ENCODE measurements around the gene CAPN5. TPM values are rescaled to one million over a fixed set of nuclear protein-coding genes. Genes with fewer than 3 reads are reported as not detected.

CAPN5 gene
- total and polyA plus RNA-seq, 10 of the 15 experiments (the other 5 are each of a cell fraction or from before 2014, with no cell fraction given): 0.02 to 0.33 (median 0.07) TPM; not detected in 3

DNA sequence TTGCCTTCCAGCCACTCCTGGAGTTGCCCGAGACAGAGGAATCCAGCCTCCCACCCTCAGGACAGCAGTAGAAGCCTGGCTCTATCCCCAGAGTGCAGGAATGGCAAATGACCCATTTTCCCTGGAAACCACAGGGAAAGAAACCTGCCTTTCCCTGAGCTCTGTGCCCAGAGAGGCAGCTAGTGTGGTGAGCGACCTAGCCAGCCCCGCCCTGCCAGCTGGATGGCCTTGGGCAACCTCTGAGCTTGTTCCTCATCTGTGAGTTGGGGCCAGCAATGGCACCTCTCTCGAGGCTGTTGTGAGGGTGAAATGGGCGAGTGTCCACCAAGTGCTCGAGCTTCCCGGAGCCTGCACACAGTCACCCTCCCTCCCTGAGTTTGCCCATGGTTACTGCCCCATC lies 39.5 kb downstream of the CAPN5 start:
- H3K9me3 ChIP-seq (replicated peaks; ENCODE audit: control insufficient read depth, insufficient read depth, low read length): no peaks in the 10 kb centered on the region
- FAIRE-seq (no peak), ATAC-seq (no peak), DNase-seq (ENCODE audit: low read depth, low spot score) (no peak)
- peaks cover 0 to 2% of the 10 kb centered on the region in 2 experiments; a peak in 2 of 4 replicates for H3K27me3 ChIP-seq (replicated peaks in 1 of 2; ENCODE audit: control insufficient read depth in 2 of 2, insufficient read depth in 2 of 2, low read length in 1 of 2)
- in situ Hi-C loops (cut with MboI): no loop called here
- BruUV-seq (replicated peaks): no TSS peak
- no peak overlapping the region for H3K4me2 ChIP-seq (ENCODE audit: control insufficient read depth, insufficient read depth)
- SMC1A ChIA-PET (ENCODE audit: uncharacterized antibody, unreplicated experiment): no interaction called here
- no peaks in the 10 kb centered on the region for H3K4me1 ChIP-seq (ENCODE audit: control insufficient read depth, insufficient read depth, low read length)
- no peak overlapping the region for H3K4me3 ChIP-seq
- 8% methylated on average over 7 of the region's 7 CpGs for WGBS (ENCODE audit: insufficient coverage, insufficient replicate concordance, low lambda C conversion rate, missing lambda C conversion rate)
- H4K20me1 ChIP-seq (ENCODE audit: control insufficient read depth, insufficient read depth): no peaks in the 10 kb centered on the region
- no peak overlapping the region for H2AFZ ChIP-seq (ENCODE audit: control insufficient read depth, low read depth, low read length)
- no peaks in the 10 kb centered on the region for H3K79me2 ChIP-seq (ENCODE audit: control insufficient read depth, insufficient read depth, low read length)
- H3K36me3 ChIP-seq (ENCODE audit: control insufficient read depth in 2 of 2, insufficient read depth in 2 of 2, low read length in 1 of 2): no peaks in the 10 kb centered on the region
- POLR2A ChIA-PET: no interaction called here
- no peak overlapping the region for H3K9ac ChIP-seq (ENCODE audit: control insufficient read depth, insufficient read depth, low read length)
- RAD21 ChIA-PET (ENCODE audit: unreplicated experiment): no interaction called here
- intact Hi-C loops (cut with micrococcal nuclease; ENCODE audit: unreplicated experiment): loop anchor here (10.0 kb wide), 1 partner anchor 372 kb away; no protein-coding TSS in a partner anchor
- H3K27ac ChIP-seq (ENCODE audit: control insufficient read depth, insufficient read depth): no peak overlapping the region
- CTCF ChIA-PET: interaction anchor here (1.5 kb wide), 1 partner anchor 21 kb away, joined by 4 read pairs; no protein-coding TSS in a partner anchor
- TF ChIP-seq, protein P1, sequence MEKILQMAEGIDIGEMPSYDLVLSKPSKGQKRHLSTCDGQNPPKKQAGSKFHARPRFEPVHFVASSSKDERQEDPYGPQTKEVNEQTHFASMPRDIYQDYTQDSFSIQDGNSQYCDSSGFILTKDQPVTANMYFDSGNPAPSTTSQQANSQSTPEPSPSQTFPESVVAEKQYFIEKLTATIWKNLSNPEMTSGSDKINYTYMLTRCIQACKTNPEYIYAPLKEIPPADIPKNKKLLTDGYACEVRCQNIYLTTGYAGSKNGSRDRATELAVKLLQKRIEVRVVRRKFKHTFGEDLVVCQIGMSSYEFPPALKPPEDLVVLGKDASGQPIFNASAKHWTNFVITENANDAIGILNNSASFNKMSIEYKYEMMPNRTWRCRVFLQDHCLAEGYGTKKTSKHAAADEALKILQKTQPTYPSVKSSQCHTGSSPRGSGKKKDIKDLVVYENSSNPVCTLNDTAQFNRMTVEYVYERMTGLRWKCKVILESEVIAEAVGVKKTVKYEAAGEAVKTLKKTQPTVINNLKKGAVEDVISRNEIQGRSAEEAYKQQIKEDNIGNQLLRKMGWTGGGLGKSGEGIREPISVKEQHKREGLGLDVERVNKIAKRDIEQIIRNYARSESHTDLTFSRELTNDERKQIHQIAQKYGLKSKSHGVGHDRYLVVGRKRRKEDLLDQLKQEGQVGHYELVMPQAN (conservative IDR thresholded peaks at IDR 0.05): no peak
- TF ChIP-seq, protein P2, sequence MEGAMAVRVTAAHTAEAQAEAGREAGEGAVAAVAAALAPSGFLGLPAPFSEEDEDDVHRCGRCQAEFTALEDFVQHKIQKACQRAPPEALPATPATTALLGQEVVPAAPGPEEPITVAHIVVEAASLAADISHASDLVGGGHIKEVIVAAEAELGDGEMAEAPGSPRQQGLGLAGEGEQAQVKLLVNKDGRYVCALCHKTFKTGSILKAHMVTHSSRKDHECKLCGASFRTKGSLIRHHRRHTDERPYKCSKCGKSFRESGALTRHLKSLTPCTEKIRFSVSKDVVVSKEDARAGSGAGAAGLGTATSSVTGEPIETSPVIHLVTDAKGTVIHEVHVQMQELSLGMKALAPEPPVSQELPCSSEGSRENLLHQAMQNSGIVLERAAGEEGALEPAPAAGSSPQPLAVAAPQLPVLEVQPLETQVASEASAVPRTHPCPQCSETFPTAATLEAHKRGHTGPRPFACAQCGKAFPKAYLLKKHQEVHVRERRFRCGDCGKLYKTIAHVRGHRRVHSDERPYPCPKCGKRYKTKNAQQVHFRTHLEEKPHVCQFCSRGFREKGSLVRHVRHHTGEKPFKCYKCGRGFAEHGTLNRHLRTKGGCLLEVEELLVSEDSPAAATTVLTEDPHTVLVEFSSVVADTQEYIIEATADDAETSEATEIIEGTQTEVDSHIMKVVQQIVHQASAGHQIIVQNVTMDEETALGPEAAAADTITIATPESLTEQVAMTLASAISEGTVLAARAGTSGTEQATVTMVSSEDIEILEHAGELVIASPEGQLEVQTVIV (IDR thresholded peaks at IDR 0.05; ENCODE audit: borderline replicate concordance, partially characterized antibody): no peak
- TF ChIP-seq, protein P3, sequence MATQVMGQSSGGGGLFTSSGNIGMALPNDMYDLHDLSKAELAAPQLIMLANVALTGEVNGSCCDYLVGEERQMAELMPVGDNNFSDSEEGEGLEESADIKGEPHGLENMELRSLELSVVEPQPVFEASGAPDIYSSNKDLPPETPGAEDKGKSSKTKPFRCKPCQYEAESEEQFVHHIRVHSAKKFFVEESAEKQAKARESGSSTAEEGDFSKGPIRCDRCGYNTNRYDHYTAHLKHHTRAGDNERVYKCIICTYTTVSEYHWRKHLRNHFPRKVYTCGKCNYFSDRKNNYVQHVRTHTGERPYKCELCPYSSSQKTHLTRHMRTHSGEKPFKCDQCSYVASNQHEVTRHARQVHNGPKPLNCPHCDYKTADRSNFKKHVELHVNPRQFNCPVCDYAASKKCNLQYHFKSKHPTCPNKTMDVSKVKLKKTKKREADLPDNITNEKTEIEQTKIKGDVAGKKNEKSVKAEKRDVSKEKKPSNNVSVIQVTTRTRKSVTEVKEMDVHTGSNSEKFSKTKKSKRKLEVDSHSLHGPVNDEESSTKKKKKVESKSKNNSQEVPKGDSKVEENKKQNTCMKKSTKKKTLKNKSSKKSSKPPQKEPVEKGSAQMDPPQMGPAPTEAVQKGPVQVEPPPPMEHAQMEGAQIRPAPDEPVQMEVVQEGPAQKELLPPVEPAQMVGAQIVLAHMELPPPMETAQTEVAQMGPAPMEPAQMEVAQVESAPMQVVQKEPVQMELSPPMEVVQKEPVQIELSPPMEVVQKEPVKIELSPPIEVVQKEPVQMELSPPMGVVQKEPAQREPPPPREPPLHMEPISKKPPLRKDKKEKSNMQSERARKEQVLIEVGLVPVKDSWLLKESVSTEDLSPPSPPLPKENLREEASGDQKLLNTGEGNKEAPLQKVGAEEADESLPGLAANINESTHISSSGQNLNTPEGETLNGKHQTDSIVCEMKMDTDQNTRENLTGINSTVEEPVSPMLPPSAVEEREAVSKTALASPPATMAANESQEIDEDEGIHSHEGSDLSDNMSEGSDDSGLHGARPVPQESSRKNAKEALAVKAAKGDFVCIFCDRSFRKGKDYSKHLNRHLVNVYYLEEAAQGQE (IDR thresholded peaks at IDR 0.05; ENCODE audit: low read depth, low read length): no peak
- TF ChIP-seq ZNF24 (IDR thresholded peaks at IDR 0.05) (no peak), ASH2L (IDR thresholded peaks at IDR 0.05; ENCODE audit: borderline replicate concordance, low read depth) (no peak), ETV6 (conservative IDR thresholded peaks at IDR 0.05 in 1 of 2, IDR thresholded peaks at IDR 0.05 in 1 of 2; ENCODE audit: borderline replicate concordance in 1 of 2, low read depth in 1 of 2) (no peak), HDGF (IDR thresholded peaks at IDR 0.05) (no peak), GATAD2B (conservative IDR thresholded peaks at IDR 0.05; ENCODE audit: low read depth) (no peak)
- TF ChIP-seq, protein P4, sequence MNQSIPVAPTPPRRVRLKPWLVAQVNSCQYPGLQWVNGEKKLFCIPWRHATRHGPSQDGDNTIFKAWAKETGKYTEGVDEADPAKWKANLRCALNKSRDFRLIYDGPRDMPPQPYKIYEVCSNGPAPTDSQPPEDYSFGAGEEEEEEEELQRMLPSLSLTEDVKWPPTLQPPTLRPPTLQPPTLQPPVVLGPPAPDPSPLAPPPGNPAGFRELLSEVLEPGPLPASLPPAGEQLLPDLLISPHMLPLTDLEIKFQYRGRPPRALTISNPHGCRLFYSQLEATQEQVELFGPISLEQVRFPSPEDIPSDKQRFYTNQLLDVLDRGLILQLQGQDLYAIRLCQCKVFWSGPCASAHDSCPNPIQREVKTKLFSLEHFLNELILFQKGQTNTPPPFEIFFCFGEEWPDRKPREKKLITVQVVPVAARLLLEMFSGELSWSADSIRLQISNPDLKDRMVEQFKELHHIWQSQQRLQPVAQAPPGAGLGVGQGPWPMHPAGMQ (IDR thresholded peaks at IDR 0.05; ENCODE audit: borderline replicate concordance): no peak
- TF ChIP-seq, protein P5, sequence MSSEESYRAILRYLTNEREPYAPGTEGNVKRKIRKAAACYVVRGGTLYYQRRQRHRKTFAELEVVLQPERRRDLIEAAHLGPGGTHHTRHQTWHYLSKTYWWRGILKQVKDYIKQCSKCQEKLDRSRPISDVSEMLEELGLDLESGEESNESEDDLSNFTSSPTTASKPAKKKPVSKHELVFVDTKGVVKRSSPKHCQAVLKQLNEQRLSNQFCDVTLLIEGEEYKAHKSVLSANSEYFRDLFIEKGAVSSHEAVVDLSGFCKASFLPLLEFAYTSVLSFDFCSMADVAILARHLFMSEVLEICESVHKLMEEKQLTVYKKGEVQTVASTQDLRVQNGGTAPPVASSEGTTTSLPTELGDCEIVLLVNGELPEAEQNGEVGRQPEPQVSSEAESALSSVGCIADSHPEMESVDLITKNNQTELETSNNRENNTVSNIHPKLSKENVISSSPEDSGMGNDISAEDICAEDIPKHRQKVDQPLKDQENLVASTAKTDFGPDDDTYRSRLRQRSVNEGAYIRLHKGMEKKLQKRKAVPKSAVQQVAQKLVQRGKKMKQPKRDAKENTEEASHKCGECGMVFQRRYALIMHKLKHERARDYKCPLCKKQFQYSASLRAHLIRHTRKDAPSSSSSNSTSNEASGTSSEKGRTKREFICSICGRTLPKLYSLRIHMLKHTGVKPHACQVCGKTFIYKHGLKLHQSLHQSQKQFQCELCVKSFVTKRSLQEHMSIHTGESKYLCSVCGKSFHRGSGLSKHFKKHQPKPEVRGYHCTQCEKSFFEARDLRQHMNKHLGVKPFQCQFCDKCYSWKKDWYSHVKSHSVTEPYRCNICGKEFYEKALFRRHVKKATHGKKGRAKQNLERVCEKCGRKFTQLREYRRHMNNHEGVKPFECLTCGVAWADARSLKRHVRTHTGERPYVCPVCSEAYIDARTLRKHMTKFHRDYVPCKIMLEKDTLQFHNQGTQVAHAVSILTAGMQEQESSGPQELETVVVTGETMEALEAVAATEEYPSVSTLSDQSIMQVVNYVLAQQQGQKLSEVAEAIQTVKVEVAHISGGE (CRISPR knock-in tag; IDR thresholded peaks at IDR 0.05): no peak
